ENCODE data around the gene EDIL3.
"Not testable (repeated sequence)": the region's sequence is repeated elsewhere in the genome, so short reads cannot be mapped to it uniquely, and the experiment has no call there.

Gene EDIL3

GRCh38 chr5:84162695-84163094, 222.0 kb downstream of the EDIL3 start:
- no peak for DNase-seq

- not testable (repeated sequence) for DNase-seq
Observed at GRCh38 chr5:84160650-84161049, 224.0 kb downstream of the EDIL3 start.

GRCh38 chr5:84149094-84149493, 235.6 kb downstream of the EDIL3 start:
- no peak for DNase-seq

GRCh38 chr5:84148651-84149050, 236.0 kb downstream of the EDIL3 start:
- no peak for DNase-seq

- DNase-seq: no peak
Observed at GRCh38 chr5:84137541-84137940, 247.1 kb downstream of the EDIL3 start.

GRCh38 chr5:84131372-84131771, 253.3 kb downstream of the EDIL3 start:
- DNase-seq: no peak

- no peak for DNase-seq
Observed at GRCh38 chr5:84130006-84130580, 254.6 kb downstream of the EDIL3 start.

- no peak for DNase-seq
Observed at GRCh38 chr5:84125216-84125615, 259.5 kb downstream of the EDIL3 start.

GRCh38 chr5:84119252-84119651, 265.4 kb downstream of the EDIL3 start:
- no peak for DNase-seq

- DNase-seq: no peak
Observed at GRCh38 chr5:84118551-84118950, 266.1 kb downstream of the EDIL3 start.

GRCh38 chr5:84115727-84116126, 269.0 kb downstream of the EDIL3 start:
- DNase-seq: no peak

- no peak for DNase-seq
Observed at GRCh38 chr5:84113246-84114105, 271.2 kb downstream of the EDIL3 start.

- DNase-seq: no peak
Observed at GRCh38 chr5:84092738-84093137, 291.9 kb downstream of the EDIL3 start.

GRCh38 chr5:84091127-84091799, 293.4 kb downstream of the EDIL3 start:
- DNase-seq: no peak

GRCh38 chr5:84088996-84089395, 295.7 kb downstream of the EDIL3 start:
- peak in 3 of 4 experiments; percentile 30 to 55 (median 39) for DNase-seq

- DNase-seq: no peak
Observed at GRCh38 chr5:84086511-84086910, 298.2 kb downstream of the EDIL3 start.

GRCh38 chr5:84085387-84086041, 299.2 kb downstream of the EDIL3 start:
- no peak for DNase-seq

GRCh38 chr5:84080908-84081307, 303.8 kb downstream of the EDIL3 start:
- no peak for DNase-seq

- DNase-seq: no peak
Observed at GRCh38 chr5:84072339-84072738, 312.3 kb downstream of the EDIL3 start.

- DNase-seq: no peak
Observed at GRCh38 chr5:84069608-84070179, 315.0 kb downstream of the EDIL3 start.

GRCh38 chr5:84063041-84063440, 321.6 kb downstream of the EDIL3 start:
- DNase-seq: no peak

GRCh38 chr5:84059672-84060071, 325.0 kb downstream of the EDIL3 start:
- DNase-seq: no peak

GRCh38 chr5:84058561-84058960, 326.1 kb downstream of the EDIL3 start:
- DNase-seq: no peak

Data from suppressor macrophage (primary cell).